GM21786 (cell line): Measurements from ENCODE around the gene MICAL3.

Source experiments
- ATAC-seq: cut with Tn5 transposase; IDR thresholded peaks from one replicate; pipeline ENCODE4 v1.9.1; 2021; ENCODE audit not compliant: unreplicated experiment

The MICAL3 gene

GRCh38 chr22:17956630-17957029 lies 67.7 kb downstream of the MICAL3 start:
- no peak for ATAC-seq

GRCh38 chr22:17955590-17956379 lies 68.6 kb downstream of the MICAL3 start:
- ATAC-seq: no peak

- no peak for ATAC-seq
Observed at GRCh38 chr22:17954860-17955587, 69.3 kb downstream of the MICAL3 start.

GRCh38 chr22:17954200-17954859 lies 70.0 kb downstream of the MICAL3 start:
- no peak for ATAC-seq

- ATAC-seq: no peak
Observed at GRCh38 chr22:17953147-17953546, 71.2 kb downstream of the MICAL3 start.

GRCh38 chr22:17952273-17952801 lies 72.0 kb downstream of the MICAL3 start:
- ATAC-seq: no peak

- ATAC-seq: no peak
Observed at GRCh38 chr22:17951315-17951714, 73.0 kb downstream of the MICAL3 start.

- no peak for ATAC-seq
Observed at GRCh38 chr22:17950651-17951214, 73.6 kb downstream of the MICAL3 start.

GRCh38 chr22:17949642-17950473 lies 74.5 kb downstream of the MICAL3 start:
- ATAC-seq: no peak

GRCh38 chr22:17948101-17948500 lies 76.3 kb downstream of the MICAL3 start:
- no peak for ATAC-seq

- no peak for ATAC-seq
Observed at GRCh38 chr22:17946662-17947367, 77.5 kb downstream of the MICAL3 start.

GRCh38 chr22:17945888-17946648 lies 78.3 kb downstream of the MICAL3 start:
- ATAC-seq: no peak

- ATAC-seq: no peak
Observed at GRCh38 chr22:17945156-17945887, 79.0 kb downstream of the MICAL3 start.

- ATAC-seq: no peak
Observed at GRCh38 chr22:17944256-17944655, 80.1 kb downstream of the MICAL3 start.

- ATAC-seq: no peak
Observed at GRCh38 chr22:17943533-17944249, 80.7 kb downstream of the MICAL3 start.

GRCh38 chr22:17942721-17943120 lies 81.6 kb downstream of the MICAL3 start:
- no peak for ATAC-seq

GRCh38 chr22:17941471-17942406 lies 82.6 kb downstream of the MICAL3 start:
- no peak for ATAC-seq
